Spleen (tissue), 7 donors: ENCODE results near the gene SH2D4B.

ENCODE experiments used
- CTCF ChIP-seq, 11 experiments: fragments of 200-600 bp in 7 of 11; fragments of 450-650 bp in 4 of 11; sonication (generic) in 4 of 11; IDR thresholded peaks in 8 of 11; conservative IDR thresholded peaks in 3 of 11; 1 replicate in 7 of 11; 2 replicates in 4 of 11; pipeline versions ENCODE4 v1.4.0 to v1.8.0; 2016 to 2021; ENCODE audit warnings: antibody characterized with exemption in 11 of 11, inconsistent platforms in 4 of 11, mild to moderate bottlenecking in 1 of 11
- POLR2A ChIP-seq, 3 donors: fragments of 450-650 bp; IDR thresholded peaks; one replicate each; pipeline ENCODE4 v1.5.1; 2017; ENCODE audit warnings: antibody characterized with exemption in 3 of 3, mild to moderate bottlenecking in 1 of 3
- donor health status: DM: no; HTN: no; CAD: no; lungs with moderate emphysema.
- donor health status: DM: no; HTN: no; CAD: no.
- donor health status: DM: no; HTN: no; CAD: no.

- TF ChIP-seq CTCF (IDR thresholded peaks at IDR 0.05 in 8 of 11, conservative IDR thresholded peaks at IDR 0.05 in 3 of 11) (no peak), POLR2A (IDR thresholded peaks at IDR 0.05) (no peak)
Observed at GRCh38 chr10:80515511-80515910, 22.2 kb upstream of the SH2D4B start.
